ENCODE measurements around the gene CFAP161. TPM values are rescaled to one million over a fixed set of nuclear protein-coding genes. Genes with fewer than 3 reads are reported as not detected.

The CFAP161 gene
- total RNA-seq (2014; rRNA removed; shearing (Covaris generic)) (not detected in 2 replicates), polyA plus RNA-seq (2016; fragmentation: Nextera tagmentation; extraction: Ambion mirVana) (not detected in 2 replicates)

GRCh38 chr15:81133782-81134461 lies at the start of gene CFAP161:
TSS of gene CFAP161 (plus strand) at chr15:81134270. CDS start at chr15:81134330, 60 bp downstream.
- Histone ChIP-seq H3K4me2 (ENCODE audit: unreplicated experiment) (peak within 1 kb of the TSS; percentile 82), H3K4me3 (peak within 1 kb of the TSS; percentile 74), H3K9me3 (ENCODE audit: low read depth) (no peaks in the 10 kb centered on the region), H3K27ac (no peak within 1 kb of the TSS), H3K79me2 (ENCODE audit: insufficient read depth) (no peaks in the 10 kb centered on the region), H3F3A (ENCODE audit: insufficient read depth) (no peaks in the 10 kb centered on the region), H2AFZ (peak within 1 kb of the TSS; percentile 87), H3K9ac (peak within 1 kb of the TSS; percentile 52), H3K4me1 (ENCODE audit: insufficient read depth) (no peaks in the 10 kb centered on the region), H3K9me2 (ENCODE audit: insufficient read depth) (no peaks in the 10 kb centered on the region), H3K36me3 (ENCODE audit: low read depth) (no peaks in the 10 kb centered on the region), H4K20me1 (ENCODE audit: insufficient read depth) (no peaks in the 10 kb centered on the region), H3K27me3 (replicated peaks; ENCODE audit: insufficient read depth) (no peaks in the 10 kb centered on the region)
- DNase-seq: peak; percentile 85
- WGBS, 2 experiments (ENCODE audit: low coverage in 1 of 2, low lambda C conversion rate in 2 of 2, missing lambda C conversion rate in 2 of 2): 2 to 3% methylated on average over 33 of the region's 33 CpGs
- in situ Hi-C loops (cut with MboI): no loop called here
- no peak for TF ChIP-seq EZH2phosphoT487 (IDR thresholded peaks at IDR 0.05; ENCODE audit: insufficient read depth, low read depth)
- TF ChIP-seq EZH2 (IDR thresholded peaks at IDR 0.05; ENCODE audit: insufficient read depth, poor library complexity, severe bottlenecking): no peak

DNA sequence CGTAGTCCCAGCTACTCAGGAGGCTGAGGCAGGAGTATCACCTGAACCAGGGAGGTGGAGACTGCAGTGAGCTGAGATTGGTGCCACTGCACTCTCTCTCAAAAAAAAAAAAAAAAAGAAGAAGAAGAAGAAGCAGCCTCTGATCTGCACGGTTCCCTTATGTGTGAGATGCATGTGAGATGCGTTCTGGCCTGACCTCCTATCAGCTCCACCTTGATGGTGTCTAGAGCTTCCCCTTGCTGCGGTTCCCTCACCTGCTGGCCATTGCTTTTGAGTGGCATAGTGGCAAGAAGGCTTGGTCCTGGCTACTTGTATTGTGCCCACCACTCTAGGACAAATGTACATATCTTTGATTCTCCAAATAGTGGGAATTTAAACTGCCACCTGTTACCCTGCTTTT lies 49.4 kb upstream of the CFAP161 start:
- no peaks in the 10 kb centered on the region for H3K9me2 ChIP-seq (ENCODE audit: insufficient read depth)
- H3K27ac ChIP-seq: no peak overlapping the region
- H3K79me2 ChIP-seq (ENCODE audit: insufficient read depth): no peaks in the 10 kb centered on the region
- no peaks in the 10 kb centered on the region for H3K27me3 ChIP-seq (replicated peaks; ENCODE audit: insufficient read depth)
- no peak overlapping the region for H2AFZ ChIP-seq
- in situ Hi-C loops (cut with MboI): no loop called here
- H3K4me2 ChIP-seq (ENCODE audit: unreplicated experiment): no peak overlapping the region
- no peak overlapping the region for H3K9ac ChIP-seq
- no peaks in the 10 kb centered on the region for H4K20me1 ChIP-seq (ENCODE audit: insufficient read depth)
- no peaks in the 10 kb centered on the region for H3K9me3 ChIP-seq (ENCODE audit: low read depth)
- no peak overlapping the region for H3K4me3 ChIP-seq
- TF ChIP-seq EZH2phosphoT487 (IDR thresholded peaks at IDR 0.05; ENCODE audit: insufficient read depth, low read depth) (no peak), EZH2 (IDR thresholded peaks at IDR 0.05; ENCODE audit: insufficient read depth, poor library complexity, severe bottlenecking) (no peak)
- no peaks in the 10 kb centered on the region; the same call in 1 of the 2 replicates for H3F3A ChIP-seq (ENCODE audit: insufficient read depth)
- 74 to 85% methylated on average over 4 of the region's 4 CpGs for WGBS, 2 experiments (ENCODE audit: low coverage in 1 of 2, low lambda C conversion rate in 2 of 2, missing lambda C conversion rate in 2 of 2)
- no peaks in the 10 kb centered on the region for H3K36me3 ChIP-seq (ENCODE audit: low read depth)
- no peaks in the 10 kb centered on the region for H3K4me1 ChIP-seq (ENCODE audit: insufficient read depth)
- no peak for DNase-seq

DNA sequence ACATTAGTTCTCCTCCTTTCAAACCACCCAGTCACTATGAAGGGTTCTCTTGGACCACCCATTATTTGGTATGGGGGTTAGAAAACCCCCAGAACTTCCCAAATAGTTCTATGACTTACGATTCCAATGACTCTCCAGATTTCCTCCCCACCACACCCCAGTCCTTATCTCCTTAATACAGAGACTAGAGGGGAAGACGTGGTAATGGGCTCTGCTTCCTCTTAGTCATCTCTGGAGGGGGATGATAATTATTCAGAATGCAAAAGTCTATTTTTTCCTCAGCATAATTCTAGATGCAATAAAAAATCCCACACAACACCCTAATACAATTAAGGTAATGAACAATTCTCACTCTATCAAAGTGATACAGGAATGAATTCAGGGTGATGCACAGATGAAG lies 48.9 kb upstream of the CFAP161 start:
- Histone ChIP-seq H3K79me2 (ENCODE audit: insufficient read depth) (no peaks in the 10 kb centered on the region), H3K9ac (no peak overlapping the region), H3K27me3 (replicated peaks; ENCODE audit: insufficient read depth) (no peaks in the 10 kb centered on the region), H3K4me2 (ENCODE audit: unreplicated experiment) (no peak overlapping the region), H2AFZ (no peak overlapping the region), H3K9me3 (ENCODE audit: low read depth) (no peaks in the 10 kb centered on the region), H3K4me1 (ENCODE audit: insufficient read depth) (no peaks in the 10 kb centered on the region), H4K20me1 (ENCODE audit: insufficient read depth) (no peaks in the 10 kb centered on the region), H3F3A (ENCODE audit: insufficient read depth) (no peaks in the 10 kb centered on the region; the same call in 1 of the 2 replicates), H3K9me2 (ENCODE audit: insufficient read depth) (no peaks in the 10 kb centered on the region), H3K27ac (no peak overlapping the region), H3K4me3 (no peak overlapping the region), H3K36me3 (ENCODE audit: low read depth) (no peaks in the 10 kb centered on the region)
- in situ Hi-C loops (cut with MboI): no loop called here
- TF ChIP-seq EZH2 (IDR thresholded peaks at IDR 0.05; ENCODE audit: insufficient read depth, poor library complexity, severe bottlenecking) (no peak), EZH2phosphoT487 (IDR thresholded peaks at IDR 0.05; ENCODE audit: insufficient read depth, low read depth) (no peak)
- no peak for DNase-seq
- 65 to 80% methylated on average over 2 of the region's 2 CpGs for WGBS, 2 experiments (ENCODE audit: low coverage in 1 of 2, low lambda C conversion rate in 2 of 2, missing lambda C conversion rate in 2 of 2)

DNA sequence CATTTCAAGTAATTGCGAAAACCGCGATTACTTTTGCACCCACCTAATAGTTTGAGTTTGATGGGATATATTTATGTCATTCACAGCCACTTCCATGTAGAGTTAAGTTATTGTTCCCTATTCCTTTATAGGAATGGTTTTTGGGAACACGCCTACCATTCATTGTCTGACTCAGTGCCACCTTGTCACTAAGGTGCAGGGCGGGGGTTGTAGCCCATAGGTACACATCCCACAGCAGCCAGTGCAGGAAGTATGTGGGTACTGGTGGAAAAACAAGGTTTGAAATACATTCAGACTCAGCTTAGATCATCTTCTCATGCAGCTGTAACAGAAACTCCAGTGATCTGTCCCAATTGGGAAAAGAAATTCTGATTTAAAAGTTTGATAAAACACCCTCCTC lies 48.2 kb upstream of the CFAP161 start:
- DNase-seq: no peak
- H3K9me2 ChIP-seq (ENCODE audit: insufficient read depth): no peaks in the 10 kb centered on the region
- 87 to 88% methylated on average over 5 of the region's 5 CpGs for WGBS, 2 experiments (ENCODE audit: low coverage in 1 of 2, low lambda C conversion rate in 2 of 2, missing lambda C conversion rate in 2 of 2)
- no peaks in the 10 kb centered on the region for H3K4me1 ChIP-seq (ENCODE audit: insufficient read depth)
- H3K9ac ChIP-seq: no peak overlapping the region
- no peak overlapping the region for H3K4me3 ChIP-seq
- no peak overlapping the region for H3K4me2 ChIP-seq (ENCODE audit: unreplicated experiment)
- no peaks in the 10 kb centered on the region; the same call in 1 of the 2 replicates for H3F3A ChIP-seq (ENCODE audit: insufficient read depth)
- in situ Hi-C loops (cut with MboI): no loop called here
- H3K27ac ChIP-seq: no peak overlapping the region
- H3K27me3 ChIP-seq (replicated peaks; ENCODE audit: insufficient read depth): no peaks in the 10 kb centered on the region
- no peaks in the 10 kb centered on the region for H3K9me3 ChIP-seq (ENCODE audit: low read depth)
- no peaks in the 10 kb centered on the region for H3K36me3 ChIP-seq (ENCODE audit: low read depth)
- H3K79me2 ChIP-seq (ENCODE audit: insufficient read depth): no peaks in the 10 kb centered on the region
- TF ChIP-seq EZH2phosphoT487 (IDR thresholded peaks at IDR 0.05; ENCODE audit: insufficient read depth, low read depth) (no peak), EZH2 (IDR thresholded peaks at IDR 0.05; ENCODE audit: insufficient read depth, poor library complexity, severe bottlenecking) (no peak)
- H4K20me1 ChIP-seq (ENCODE audit: insufficient read depth): no peaks in the 10 kb centered on the region
- H2AFZ ChIP-seq: no peak overlapping the region

Data from GM23248 (cell line).